ENCODE measurements around the gene MBNL2.

The MBNL2 gene

DNA sequence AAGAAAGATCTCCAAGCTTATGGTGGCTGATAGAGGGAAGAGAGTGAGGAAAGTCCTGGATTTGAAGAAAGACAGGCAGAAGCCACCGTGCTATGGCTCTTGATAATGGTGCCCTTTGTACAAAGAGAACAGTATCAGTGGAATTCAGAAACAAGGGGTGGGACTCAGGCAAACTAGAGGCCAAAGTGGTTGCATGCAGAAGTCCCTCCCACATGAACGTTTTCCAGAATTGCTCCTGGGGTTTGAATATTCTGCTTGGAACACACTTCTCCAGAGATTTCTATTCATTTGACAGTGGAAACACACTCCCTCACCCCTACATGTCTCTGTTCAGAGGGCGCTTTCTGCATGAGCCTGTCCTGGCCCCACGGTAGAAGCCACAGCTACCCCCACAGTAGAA, 10.1 kb upstream of the MBNL2 start:
- peak; percentile 75 for DNase-seq

DNA sequence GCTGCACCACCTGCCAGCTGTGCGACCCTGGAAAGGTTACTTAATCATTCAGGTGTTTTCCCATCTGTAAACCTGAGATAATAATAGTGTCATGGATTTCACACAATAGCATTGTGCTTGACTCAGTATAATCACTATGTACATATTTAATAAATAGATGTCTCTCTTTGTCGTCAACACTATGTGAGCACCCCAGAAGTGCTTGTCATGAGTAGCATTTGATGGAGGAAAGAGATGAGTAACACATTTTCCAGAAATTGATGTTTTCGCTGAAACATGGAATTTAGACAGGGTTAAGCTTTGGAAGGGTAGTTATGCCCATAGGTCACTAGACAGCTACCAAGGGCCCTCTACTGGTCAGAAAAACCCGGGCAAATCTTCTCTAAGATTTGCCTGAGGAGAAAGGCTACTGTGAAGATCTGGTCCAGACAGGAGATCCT, 9.5 kb upstream of the MBNL2 start:
- DNase-seq, result peak; percentile 50

DNA sequence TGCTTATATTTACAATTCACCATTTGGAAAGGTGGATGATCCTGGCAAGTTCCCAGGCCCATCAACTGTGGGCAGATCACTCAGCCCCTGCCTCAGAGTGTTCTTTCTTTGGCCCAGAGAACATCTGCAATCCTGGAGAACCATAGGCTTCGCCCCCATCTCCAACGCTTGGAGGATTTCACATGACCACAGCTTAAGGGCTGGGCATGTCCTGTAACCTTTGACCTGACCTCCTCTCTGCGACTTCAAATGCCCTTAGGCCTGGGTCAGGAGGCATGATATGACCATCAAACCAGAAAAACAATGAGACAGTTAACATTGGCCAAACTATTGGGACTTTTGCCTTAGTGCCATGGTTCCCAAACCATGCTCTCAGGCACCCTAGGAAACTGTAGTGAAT, 7.2 kb upstream of the MBNL2 start:
- no peak for DNase-seq

DNA sequence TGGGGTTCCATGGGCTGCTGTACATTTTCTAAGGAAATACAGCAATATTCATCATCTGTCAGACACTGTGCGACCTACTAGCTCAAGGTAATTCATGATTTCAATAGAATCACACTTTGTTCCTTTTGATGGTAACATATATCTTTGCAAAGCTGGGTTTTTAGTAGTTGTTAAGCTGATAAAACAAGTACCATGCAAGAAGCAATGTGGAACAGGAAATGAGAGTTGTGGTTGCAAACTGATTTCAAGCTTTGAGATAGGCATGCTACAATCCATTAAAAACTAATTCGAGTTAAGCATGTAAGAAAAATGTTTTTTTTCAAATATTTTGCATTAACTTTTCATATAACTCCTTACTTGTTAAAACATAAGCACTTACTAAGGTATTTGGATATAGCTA, 6.8 kb upstream of the MBNL2 start:
- no peak for DNase-seq

DNA sequence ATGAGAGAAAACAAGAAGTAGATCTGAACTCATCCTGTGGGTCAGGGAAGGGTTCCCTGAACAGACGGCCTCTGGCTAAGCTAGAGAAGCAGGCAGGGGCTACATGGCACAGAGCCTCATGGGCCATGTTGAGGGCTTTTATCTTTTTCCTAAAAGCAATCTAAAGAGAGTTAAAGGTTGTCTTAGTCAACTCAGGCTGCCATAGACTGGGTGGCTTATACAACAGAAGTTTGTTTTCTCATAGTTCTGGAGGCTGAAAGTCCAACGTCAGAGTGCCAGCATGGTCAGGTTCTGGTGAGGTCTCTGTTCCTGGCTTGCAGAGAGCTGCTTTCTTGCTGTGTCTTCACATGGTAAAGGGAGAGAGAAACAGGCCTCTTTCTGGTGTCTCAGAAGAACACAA, 2.9 kb upstream of the MBNL2 start:
- no peak for DNase-seq

DNA sequence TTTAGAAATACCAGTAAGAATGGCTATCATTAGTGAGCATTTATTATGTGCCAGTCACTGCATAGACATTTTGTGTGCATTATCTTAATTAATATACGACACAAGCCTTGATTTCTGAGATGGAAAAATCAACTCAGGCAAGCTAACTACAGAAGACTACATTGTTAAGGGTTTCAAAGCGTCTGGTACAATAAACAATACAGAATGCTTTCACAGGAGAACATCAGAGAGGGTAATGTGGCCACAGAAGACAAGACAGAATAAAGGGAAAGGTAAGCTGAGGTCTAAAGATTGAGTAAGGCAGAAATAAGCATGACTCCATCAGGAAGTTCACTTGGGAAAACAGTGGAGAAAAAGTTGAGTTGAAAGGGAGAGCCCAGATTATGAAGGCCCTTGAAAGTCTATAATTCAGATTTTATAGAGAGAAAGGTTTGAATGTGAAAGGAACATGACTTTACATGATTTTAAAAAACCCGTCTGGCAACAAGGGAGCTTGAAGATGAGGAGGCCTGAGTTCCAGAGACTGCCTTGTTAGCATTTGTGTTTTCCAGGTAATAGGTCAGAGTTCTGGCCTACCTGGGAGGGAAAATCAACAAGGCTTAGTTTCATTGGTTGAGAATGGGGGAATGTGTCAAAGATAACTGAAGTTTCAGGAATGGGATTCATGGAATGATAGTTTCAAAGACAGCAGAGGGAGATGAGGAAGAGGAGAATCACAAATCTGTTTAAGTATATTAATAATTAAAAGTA, 1.8 kb upstream of the MBNL2 start:
- peak; percentile 37 for DNase-seq

DNA sequence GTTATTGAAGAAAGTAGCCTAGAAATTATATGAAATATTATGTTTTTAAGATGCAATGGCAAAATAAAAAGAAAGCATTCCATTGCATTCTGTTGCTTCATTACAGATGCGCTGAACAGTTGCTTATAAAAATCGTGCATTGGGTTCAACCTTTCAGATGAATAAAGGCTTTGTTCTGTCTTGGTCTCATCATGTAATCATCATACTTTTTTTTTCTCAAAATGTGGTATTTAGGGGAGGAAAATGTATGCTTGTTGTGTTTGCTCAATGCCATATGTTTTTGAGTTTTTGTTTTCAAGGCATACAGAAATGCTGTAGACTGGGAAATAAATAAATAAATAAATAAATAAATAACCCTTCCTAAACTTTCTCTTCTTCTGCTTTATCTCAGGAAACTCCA, 1.1 kb upstream of the MBNL2 start:
- no peak for DNase-seq

DNA sequence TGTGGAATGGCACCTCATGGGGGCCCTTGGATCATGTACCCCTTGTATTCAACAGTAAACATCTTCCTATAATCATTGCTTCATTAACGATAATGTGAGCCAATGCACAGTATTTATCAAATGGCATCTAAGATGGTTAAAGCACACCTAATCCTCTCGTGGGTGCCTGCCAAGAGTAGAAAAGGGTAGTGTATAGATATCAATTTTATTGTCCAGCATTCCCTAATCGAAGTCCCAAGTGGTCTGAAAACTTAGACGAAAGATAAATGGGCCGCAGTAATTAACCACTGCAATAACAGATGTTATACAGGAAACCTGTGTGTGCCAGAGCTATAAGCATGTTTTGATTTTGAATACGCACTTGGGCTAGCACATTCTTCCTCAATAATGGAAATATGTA, 667 bp upstream of the MBNL2 start:
- DNase-seq, result peak; percentile 53

DNA sequence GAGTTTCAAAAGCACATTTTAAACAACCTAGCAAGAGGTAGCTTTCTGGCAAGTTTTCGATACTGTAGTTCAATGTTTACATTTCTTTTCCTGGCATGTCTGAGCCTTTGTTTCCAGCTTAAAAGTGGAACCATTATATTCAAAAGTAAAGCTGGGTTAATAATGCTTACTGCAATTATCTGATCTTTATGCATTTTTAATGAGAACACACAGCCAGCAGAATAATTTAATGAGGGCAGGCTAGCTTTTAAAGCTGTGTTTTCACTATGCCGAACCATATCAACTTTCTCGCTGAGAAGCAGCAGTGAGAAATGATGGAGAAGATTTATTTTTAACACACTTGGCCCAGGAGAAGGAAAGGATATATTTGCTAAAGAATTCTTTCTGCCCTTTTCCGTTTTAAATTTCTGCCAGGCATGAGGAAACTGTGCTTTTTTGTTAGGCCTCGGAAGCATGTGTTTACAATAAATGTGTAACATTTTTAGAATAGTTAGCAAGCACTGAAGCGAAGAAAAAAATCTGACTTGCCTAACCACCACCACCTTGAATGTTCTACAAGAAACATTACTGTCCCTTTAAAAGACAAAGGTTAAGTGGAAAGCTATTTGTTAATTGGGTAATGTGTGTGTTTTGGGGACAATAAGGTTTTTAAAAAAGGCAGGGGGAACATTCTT, 1.0 kb downstream of the MBNL2 start:
- DNase-seq, result peak; percentile 58

DNA sequence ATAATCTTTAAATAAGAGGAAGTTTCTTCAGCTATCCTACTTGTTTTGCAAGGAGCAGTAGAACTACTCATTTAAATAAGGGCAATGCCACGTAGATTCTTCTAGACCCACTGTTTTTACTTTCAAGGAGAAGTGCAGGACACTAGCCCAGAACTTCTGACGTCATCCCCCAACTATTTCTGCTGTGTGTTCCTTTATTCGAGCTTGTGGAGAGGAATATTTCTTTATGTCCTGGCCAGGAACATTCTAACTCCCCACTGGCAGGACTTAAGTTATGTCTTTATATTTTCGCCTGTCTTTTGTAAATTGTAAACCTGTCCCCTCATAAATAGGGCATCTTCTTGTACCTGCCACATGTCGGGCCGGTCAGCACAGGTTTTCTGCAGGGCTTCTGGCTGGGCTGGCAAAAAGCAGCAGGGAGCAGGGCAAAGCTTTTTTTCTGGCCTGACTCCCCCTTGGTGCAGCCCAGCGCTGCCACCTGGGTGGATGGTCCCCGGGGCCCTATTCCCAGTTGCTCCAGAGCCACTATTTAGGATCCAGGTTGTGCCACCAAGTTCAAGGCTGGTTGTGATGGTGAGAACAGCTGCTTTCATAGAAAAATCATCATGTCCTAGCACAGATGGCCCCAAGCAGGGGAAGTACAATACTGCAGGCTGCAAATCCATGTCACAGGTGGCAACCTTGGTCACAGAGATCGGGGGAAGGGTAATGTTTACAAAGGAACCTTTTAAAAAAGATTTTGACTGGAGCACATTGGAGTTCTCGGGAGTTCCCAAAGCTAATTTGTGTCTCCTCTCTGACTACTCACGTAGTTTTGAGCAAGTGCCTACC, 1.8 kb downstream of the MBNL2 start:
- DNase-seq, result peak; percentile 81

DNA sequence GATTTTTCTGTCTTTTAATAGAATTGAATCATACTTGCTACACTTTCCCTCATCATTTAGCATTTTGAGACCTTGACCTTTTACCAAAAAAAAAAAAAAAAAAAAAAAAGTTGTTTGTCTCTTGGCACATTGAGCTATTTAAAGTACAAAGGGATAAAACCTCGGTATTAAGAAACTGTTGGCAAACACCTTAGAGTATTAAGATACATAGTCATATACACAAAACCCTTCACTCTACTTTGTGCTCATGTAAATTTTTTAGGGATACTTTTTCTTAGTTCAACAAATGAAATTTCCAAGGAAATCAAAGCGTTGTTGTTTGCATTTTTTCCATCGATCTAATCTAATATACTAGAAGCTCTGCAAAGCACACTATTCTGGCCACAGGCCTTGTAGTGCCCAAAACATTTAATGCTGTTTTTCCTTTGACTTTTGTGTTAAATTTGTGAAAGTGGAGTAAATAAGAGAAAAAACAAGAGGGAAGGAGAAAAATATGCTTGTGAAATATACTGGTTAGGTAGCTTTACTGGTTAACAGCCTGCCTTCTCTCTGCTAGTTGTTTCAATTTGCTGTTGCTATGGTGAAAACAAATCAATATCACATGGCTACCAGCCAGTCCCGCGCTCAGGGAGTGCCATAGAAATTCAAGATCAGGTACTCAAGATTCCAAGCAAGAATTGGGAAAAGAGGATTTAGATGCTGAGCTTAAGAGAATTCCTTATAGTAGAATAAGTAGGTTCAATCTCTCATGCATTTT, 2.6 kb downstream of the MBNL2 start:
- no peak for DNase-seq

DNA sequence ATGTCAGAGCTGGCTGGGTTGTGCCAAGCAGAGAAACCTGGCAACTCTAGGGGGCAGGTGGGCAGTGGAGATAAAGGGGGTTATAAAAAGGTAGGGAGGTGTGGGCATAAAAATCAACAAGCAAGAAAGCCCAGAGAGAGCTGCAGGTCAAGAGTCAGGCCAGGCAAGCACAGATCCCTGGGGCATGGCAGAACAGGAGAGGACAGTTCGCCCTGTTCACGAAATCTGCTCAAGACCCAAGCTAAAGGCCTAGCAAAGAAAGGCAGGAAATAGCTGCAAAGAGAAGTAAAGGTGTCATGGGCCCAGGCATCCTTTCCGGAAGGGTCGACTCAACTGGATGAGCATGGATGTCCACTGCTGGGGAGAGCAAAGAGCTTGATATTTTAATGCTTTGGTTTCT, 3.4 kb downstream of the MBNL2 start:
- no peak for DNase-seq

DNA sequence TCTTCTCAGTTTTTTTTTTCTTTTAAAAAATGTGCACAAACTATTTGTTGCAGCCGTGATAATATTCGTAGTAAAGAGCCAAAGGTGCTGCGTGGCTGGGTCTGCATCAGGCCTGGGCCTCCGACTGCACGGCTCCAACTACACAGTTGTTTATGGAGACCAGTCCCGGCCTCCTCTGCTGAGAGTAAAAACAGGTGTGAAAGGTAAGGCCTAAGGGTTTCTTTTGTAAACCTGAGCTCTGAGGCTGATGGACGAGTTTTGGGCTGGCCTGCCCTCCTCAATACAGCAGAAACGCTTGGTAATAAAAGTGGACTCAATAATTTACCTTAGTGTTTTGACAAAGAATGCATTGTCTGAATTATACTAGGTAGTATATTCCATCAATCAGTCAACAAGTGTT, 3.9 kb downstream of the MBNL2 start:
- DNase-seq, result no peak

DNA sequence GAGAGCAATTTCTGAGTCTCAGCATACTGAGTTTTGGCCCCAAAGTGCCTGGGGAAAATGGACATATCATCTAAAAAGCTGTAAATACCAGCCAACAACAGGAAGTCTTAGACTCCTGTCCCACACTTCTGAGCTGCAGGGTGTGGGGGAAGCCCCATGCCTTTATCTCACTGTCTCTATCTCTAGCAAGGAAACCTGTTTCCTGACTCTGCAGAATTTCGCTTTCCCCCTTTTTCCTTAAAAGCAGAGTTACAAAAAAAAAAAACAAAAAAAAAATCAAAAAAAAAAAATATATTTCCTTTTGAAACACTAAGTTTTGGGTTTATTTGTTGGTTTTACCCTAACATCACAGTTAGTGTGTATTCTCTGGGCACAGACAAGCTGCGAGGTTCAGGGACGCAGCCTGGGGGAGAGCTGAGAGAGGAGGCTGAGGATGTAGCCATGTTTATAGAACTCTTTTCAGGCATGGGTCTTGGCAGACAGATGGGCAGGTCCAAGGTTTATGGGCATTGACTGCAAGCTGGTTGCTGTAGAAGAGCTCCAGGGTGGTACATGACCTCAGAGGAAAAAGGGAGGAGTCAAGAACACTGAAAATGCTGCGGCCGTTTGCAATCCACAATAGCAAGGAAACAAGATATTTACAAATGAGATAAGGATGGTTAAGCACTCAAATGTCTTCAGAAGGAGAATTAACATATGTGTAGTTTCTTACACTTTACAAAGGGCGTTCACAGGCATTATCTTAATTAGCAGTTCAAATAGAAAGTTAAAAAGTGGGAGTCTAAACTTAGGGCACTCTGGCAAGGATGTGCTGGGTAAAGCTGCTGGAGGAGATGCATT, 4.9 kb downstream of the MBNL2 start:
- no peak for DNase-seq

DNA sequence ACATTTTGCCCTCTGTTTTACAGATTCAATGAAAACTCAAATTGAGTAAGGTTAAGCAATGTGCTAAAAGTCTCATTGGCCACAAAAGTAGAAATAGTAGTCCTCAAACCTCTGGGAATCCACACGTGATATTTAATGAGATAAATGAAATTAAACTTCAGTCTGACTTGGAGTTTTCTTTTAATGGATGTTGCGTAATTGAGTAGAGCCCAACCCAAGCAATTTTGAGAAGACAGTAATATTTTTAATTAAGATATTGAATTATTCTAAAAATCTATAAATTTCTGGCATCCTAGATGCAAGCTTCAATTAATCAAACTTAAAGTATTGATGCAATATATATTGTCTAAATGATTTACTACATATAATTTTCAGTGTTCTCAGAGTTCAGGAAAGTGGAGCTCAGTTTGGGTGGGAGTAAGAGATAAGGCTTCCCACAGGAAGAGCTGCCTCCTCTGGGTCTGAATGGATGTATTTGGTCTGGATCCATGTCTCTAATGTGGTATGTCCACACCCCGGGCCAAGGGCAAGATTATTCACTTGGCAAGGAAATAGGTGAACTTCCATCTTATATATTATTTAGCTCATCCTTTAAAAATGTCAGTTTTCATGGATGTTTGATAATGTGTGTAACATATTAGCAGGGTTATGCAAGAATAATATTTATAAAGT, 6.9 kb downstream of the MBNL2 start:
- DNase-seq, result no peak

DNA sequence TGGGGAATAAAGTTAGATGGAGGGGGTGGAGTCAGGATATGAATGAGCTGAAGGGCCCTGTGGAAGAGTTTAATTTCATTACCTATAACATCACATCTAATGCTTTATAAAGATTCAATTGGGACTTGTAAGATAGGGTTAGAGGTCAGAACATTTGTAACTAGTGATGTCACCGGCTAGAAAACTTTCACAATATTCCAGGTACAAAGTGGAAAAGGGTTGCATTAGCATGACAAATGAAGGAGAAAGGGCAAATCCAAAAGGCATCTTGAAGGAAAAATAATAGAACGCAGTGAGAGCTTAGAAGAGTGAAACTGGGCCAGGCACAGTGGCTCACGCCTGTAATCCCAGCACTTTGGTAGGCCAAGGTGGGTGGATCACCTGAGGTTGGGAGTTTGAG, 7.6 kb downstream of the MBNL2 start:
- DNase-seq, result no peak

DNA sequence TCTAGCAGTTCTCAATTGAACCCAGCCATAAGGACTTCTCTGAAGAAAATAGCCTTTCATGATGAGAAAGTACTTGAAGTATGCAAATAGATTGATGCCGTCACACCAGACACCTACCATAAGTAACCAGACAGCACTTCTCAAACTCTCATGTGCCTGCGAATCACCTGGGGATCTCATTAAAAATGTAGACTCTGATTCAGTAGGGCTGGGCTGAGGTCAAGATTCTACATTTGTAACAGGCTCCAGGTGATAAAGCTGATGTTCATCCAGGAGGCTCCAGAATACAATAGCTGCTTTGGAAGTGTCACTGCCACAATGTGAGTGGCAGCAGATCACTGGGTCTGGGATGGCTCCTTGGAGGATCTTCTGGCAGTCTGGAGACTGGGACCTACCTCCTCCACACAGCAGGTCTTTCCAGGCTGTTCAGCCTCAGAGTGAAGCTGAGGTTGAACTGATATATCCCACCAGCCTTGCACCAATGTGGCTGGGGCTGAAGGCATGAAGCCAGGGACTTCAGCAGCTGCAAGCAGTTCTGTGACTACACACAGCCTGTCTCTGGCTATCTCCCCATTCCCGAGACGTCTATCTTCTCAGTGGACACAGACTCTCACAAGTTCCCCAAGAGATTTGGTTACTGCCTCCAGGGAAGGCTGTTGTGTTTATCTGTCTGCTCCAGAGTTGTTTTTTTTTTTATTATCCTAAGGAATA, 9.1 kb downstream of the MBNL2 start:
- no peak for DNase-seq

DNA sequence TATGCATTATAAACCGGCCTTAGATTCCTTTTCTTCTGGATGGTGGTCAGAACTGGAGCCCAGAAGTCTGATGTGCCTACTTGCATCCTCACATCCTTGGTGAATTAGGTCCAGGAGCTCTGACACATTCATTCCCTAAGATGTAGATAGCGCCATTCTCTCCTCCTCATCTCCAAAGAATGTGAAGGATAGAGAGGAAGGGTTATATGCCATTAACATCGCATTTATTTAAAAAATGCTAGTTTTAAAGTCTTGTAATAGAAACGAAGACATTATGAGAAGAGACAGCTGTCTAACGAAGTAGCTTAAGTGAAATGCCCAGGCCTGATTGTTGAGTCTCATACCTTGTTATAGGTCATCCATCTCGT, 9.7 kb downstream of the MBNL2 start:
- no peak for DNase-seq

DNA sequence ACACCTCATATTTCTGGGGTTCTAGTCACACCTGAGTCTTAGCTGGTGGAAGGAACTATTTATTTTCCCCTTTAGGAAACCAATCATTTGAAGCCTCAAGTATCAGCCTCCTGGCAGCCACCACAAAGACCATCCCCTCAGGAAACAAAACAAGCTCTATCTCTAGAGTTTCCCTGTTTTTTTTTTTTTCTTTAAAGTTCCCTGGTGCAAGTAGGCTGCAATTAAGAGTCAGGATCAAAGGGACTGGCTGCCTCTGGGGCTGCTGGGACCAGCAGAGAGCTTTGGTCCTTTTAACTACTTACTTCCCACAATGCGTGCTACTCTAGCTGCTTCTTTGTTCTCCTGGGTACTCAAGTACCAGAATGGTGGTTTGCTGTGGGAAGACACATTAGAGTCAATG, 11.4 kb downstream of the MBNL2 start:
- no peak for DNase-seq

DNA sequence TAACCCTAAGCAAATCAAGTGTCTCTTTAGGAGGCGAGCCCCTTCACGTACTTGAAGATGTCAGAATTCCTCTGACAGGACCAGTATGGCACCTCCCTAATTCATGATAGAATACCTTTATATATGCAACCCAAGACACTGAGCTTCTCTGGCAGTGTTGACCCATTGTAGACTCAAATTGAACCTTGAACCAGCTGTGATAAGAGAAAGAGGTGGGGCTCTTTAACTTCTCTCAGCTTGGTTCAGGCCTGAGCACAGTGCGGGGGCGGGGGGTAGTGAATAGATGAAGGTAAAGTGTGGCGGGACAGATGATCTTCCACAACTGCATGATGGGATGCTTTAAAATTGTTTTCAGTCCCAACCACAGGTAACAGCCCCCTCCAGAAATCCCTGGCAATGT, 12.1 kb downstream of the MBNL2 start:
- no peak for DNase-seq

DNA sequence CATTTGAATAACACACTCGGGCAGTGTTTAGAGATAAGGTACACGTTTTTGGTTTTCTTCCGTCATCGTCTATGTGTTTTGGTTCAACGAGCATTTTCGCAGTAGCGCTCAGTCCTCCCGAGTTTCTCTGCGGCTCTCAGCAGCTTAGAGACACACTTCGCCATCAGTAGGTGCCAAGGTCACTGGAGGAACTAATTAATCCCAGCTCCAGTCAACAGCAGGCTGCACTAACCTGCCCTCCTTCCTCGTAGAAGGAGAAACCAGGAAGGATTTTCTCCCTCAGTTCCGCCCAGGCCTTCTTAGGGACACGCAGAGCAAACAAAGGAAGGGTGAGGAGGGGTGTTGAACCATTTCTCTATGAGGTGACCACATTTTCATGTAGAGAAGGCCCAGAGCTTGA, 12.6 kb downstream of the MBNL2 start:
- DNase-seq, result no peak

All from midbrain (tissue), 1 donor.